WTC11 (cell line): ENCODE measurements around the gene RSAD1. TPM values are rescaled to one million over a fixed set of nuclear protein-coding genes. Genes with fewer than 3 reads are reported as not detected.

Experiments
- ATAC-seq: fragments of 200-7000 bp; cut with Tn5 transposase; 2 replicates; pipeline ENCODE4 v1.10.0; 2021; ENCODE audit warnings: mild to moderate bottlenecking, moderate library complexity
- CTCF ChIA-PET: fragments of 300-600 bp; sonication (Branson Sonifier 250); formaldehyde crosslinking; loops from one replicate; lab custom pipeline; 2021; ENCODE audit warnings: antibody characterized with exemption; lab: Charles Lee
- POLR2A ChIA-PET: fragments of 350-600 bp; sonication (Branson Sonifier 250); formaldehyde crosslinking; loops from one replicate; lab custom pipeline; 2021; ENCODE audit warnings: antibody characterized with exemption; lab: Charles Lee
- DNase-seq: peaks from one replicate; pipeline ENCODE4 v3.0.0; 2021; ENCODE audit warnings: low spot score
- H3K27ac Mint-ChIP-seq: 2 replicates; pipeline ENCODE4 v1.8.0; 2021; ENCODE audit warnings: mixed read lengths
- H3K27me3 Mint-ChIP-seq: 2 replicates; pipeline ENCODE4 v1.8.0; 2021; ENCODE audit warnings: low read depth, mild to moderate bottlenecking, moderate library complexity, mixed read lengths
- H3K36me3 Mint-ChIP-seq: 2 replicates; pipeline ENCODE4 v1.8.0; 2021; ENCODE audit warnings: mixed read lengths
- H3K4me1 Mint-ChIP-seq: 2 replicates; pipeline ENCODE4 v1.8.0; 2022; ENCODE audit warnings: mixed read lengths
- H3K4me3 Mint-ChIP-seq: 2 replicates; pipeline ENCODE4 v1.8.0; 2021; ENCODE audit warnings: mild to moderate bottlenecking, moderate library complexity, mixed read lengths
- H3K9me3 Mint-ChIP-seq: 2 replicates; pipeline ENCODE4 v1.8.0; 2021; ENCODE audit warnings: mixed read lengths
- ATF1 ChIP-seq: sonication (generic); formaldehyde crosslinking; IDR thresholded peaks from 2 replicates; pipeline ENCODE4 v1.8.1; 2023; ENCODE audit warnings: mild to moderate bottlenecking, moderate library complexity, missing genetic modification reagents
- EMX1 ChIP-seq: fragments of 250-450 bp; sonication (Bioruptor Pico); IDR thresholded peaks from 2 replicates; pipeline ENCODE4 v1.8.0; 2021; ENCODE audit warnings: mild to moderate bottlenecking
- FOXJ3 ChIP-seq: sonication (generic); formaldehyde crosslinking; IDR thresholded peaks from 2 replicates; pipeline ENCODE4 v1.9.0; 2021; ENCODE audit warnings: missing genetic modification reagents, mild to moderate bottlenecking, borderline replicate concordance
- FOXP1 ChIP-seq: sonication (generic); formaldehyde crosslinking; IDR thresholded peaks from 2 replicates; pipeline ENCODE4 v1.8.0; 2022; ENCODE audit warnings: missing genetic modification reagents, mild to moderate bottlenecking, moderate library complexity, borderline replicate concordance
- MYBL2 ChIP-seq: sonication (generic); formaldehyde crosslinking; IDR thresholded peaks from 2 replicates; pipeline ENCODE4 v1.8.1; 2023; ENCODE audit warnings: mild to moderate bottlenecking, moderate library complexity, missing genetic modification reagents
- NFATC4 ChIP-seq: fragments of 250-450 bp; sonication (Bioruptor Pico); IDR thresholded peaks from 2 replicates; pipeline ENCODE4 v1.9.0; 2021; ENCODE audit warnings: mild to moderate bottlenecking
- NFE2L1 ChIP-seq: sonication (generic); formaldehyde crosslinking; IDR thresholded peaks from 2 replicates; pipeline ENCODE4 v1.8.1; 2023; ENCODE audit warnings: missing genetic modification reagents
- NFYB ChIP-seq: sonication (generic); formaldehyde crosslinking; conservative IDR thresholded peaks from 2 replicates; pipeline ENCODE4 v1.8.0; 2022; ENCODE audit warnings: low read depth, missing genetic modification reagents
- NR3C1 ChIP-seq: sonication (generic); formaldehyde crosslinking; conservative IDR thresholded peaks from 2 replicates; pipeline ENCODE4 v1.8.1; 2023; ENCODE audit warnings: low read depth, mild to moderate bottlenecking, missing genetic modification reagents
- OVOL2 ChIP-seq: fragments of 250-450 bp; sonication (Bioruptor Pico); IDR thresholded peaks from 2 replicates; pipeline ENCODE4 v1.9.0; 2021; ENCODE audit warnings: mild to moderate bottlenecking, borderline replicate concordance
- PRRX2 ChIP-seq: fragments of 250-450 bp; sonication (Bioruptor Pico); IDR thresholded peaks from 2 replicates; pipeline ENCODE4 v1.8.0; 2021; ENCODE audit warnings: mild to moderate bottlenecking
- RELA ChIP-seq: sonication (generic); formaldehyde crosslinking; IDR thresholded peaks from 2 replicates; pipeline ENCODE4 v1.8.1; 2022; ENCODE audit warnings: missing genetic modification reagents, mild to moderate bottlenecking, borderline replicate concordance
- SMAD4 ChIP-seq: sonication (generic); formaldehyde crosslinking; IDR thresholded peaks from 2 replicates; pipeline ENCODE4 v1.8.0; 2022; ENCODE audit warnings: mild to moderate bottlenecking, missing genetic modification reagents
- SOX15 ChIP-seq: fragments of 250-450 bp; sonication (Bioruptor Pico); IDR thresholded peaks from 2 replicates; pipeline ENCODE4 v1.9.0; 2021; ENCODE audit warnings: mild to moderate bottlenecking
- TP53 ChIP-seq: sonication (generic); formaldehyde crosslinking; IDR thresholded peaks from 2 replicates; pipeline ENCODE4 v1.8.1; 2023; ENCODE audit warnings: mild to moderate bottlenecking, missing genetic modification reagents
- USF1 ChIP-seq: sonication (generic); formaldehyde crosslinking; IDR thresholded peaks from 2 replicates; pipeline ENCODE4 v1.8.0; 2022; ENCODE audit warnings: mild to moderate bottlenecking, missing genetic modification reagents
- ZNF416 ChIP-seq: fragments of 250-450 bp; sonication (Bioruptor Pico); IDR thresholded peaks from 2 replicates; pipeline ENCODE4 v1.9.0; 2021; ENCODE audit warnings: mild to moderate bottlenecking, inconsistent platforms
- total RNA-seq: library from RNA; stranded (reverse); gene quantifications from 3 replicates; pipeline ENCODE4 v1.2.3, GENCODE V29; 2021
- TF ChIP-seq, protein P1 (sequence below): sonication (generic); formaldehyde crosslinking; IDR thresholded peaks from 2 replicates; pipeline ENCODE4 v1.8.1; 2023; ENCODE audit warnings: mild to moderate bottlenecking, missing genetic modification reagents, moderate library complexity
- TF ChIP-seq, protein P2 (sequence below): fragments of 250-450 bp; sonication (Bioruptor Pico); IDR thresholded peaks from 2 replicates; pipeline ENCODE4 v1.9.0; 2021; ENCODE audit warnings: mild to moderate bottlenecking, borderline replicate concordance
- TF ChIP-seq, protein P3 (sequence below): sonication (generic); formaldehyde crosslinking; IDR thresholded peaks from 2 replicates; pipeline ENCODE4 v1.8.1; 2022; ENCODE audit warnings: mild to moderate bottlenecking, missing genetic modification reagents, moderate library complexity, borderline replicate concordance
- TF ChIP-seq, protein P4 (sequence below): sonication (generic); formaldehyde crosslinking; IDR thresholded peaks from 2 replicates; pipeline ENCODE4 v1.8.1; 2023; ENCODE audit warnings: mild to moderate bottlenecking, moderate library complexity, missing genetic modification reagents
- TF ChIP-seq, protein P5 (sequence below): sonication (generic); formaldehyde crosslinking; IDR thresholded peaks from 2 replicates; pipeline ENCODE4 v1.8.0; 2022; ENCODE audit warnings: mild to moderate bottlenecking, missing genetic modification reagents

The RSAD1 gene
- total RNA-seq, 1 experiment from 2014 or later = 35.1 TPM

- POLR2A ChIA-PET = no interaction called here
- no peak for ATAC-seq
Measured at GRCh38 chr17:50483266-50483665, 4.6 kb downstream of the RSAD1 start.

DNA sequence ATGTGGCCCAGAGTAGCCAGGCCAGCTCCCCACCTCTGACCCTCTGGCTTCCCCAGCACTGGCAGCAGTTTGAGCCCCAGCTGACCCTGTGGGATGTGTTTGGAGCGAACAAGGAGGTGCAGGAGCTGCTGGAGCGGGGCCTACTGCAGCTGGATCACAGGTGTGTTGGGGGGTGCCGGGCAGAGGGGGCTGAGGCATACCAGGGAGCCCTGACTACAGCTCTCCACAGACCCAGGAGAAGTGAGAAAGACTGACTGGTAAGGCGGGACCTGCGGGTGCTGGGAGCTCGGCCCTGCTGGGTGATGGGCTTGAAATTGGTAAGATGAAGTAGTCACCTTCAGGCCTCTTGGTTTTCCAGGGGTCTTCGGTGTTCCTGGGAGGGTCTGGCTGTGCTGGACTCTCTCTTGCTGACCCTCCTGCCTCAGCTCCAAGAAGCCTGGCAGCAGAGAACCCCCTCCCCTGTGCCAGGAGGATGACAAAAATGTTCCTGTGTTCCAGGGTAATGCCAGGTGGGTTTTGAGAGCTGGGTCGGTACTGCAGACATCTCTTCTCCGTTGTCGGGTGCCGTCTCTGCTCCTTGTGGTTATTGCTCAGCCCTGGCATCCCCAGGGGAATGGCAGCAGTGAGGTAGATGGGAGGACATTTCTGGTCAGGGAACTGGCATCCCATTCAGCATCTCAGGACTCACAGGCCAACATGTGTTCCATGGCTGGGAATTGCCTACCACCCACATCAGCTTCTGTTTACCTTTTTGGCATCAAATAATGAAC lies 5.9 kb downstream of the RSAD1 start:
- ATAC-seq = no peak
- peaks cover 3% of the 10 kb centered on the region for H3K4me1 Mint-ChIP-seq
- CTCF ChIA-PET = interaction anchor here (0.6 to 4.7 kb wide), 8 partner anchors 8 to 298 kb away, joined by 3 to 35 read pairs (median 5); no protein-coding TSS in a partner anchor
- no peak overlapping the region for H3K4me3 Mint-ChIP-seq
- no peaks in the 10 kb centered on the region for H3K27me3 Mint-ChIP-seq
- no peak overlapping the region for H3K27ac Mint-ChIP-seq
- H3K36me3 Mint-ChIP-seq = peaks cover 16% of the 10 kb centered on the region
- no peaks in the 10 kb centered on the region for H3K9me3 Mint-ChIP-seq
- POLR2A ChIA-PET = no interaction called here
- DNase-seq = no peak
- TF ChIP-seq NFYB (CRISPR knock-in tag) (no peak), ZNF416 (CRISPR knock-in tag) (no peak), NFATC4 (CRISPR knock-in tag) (no peak), MYBL2 (CRISPR knock-in tag) (no peak), TP53 (no peak), SMAD4 (CRISPR knock-in tag) (no peak), EMX1 (CRISPR knock-in tag) (no peak), SOX15 (CRISPR knock-in tag) (no peak), FOXP1 (CRISPR knock-in tag) (no peak)
- TF ChIP-seq, protein P1, sequence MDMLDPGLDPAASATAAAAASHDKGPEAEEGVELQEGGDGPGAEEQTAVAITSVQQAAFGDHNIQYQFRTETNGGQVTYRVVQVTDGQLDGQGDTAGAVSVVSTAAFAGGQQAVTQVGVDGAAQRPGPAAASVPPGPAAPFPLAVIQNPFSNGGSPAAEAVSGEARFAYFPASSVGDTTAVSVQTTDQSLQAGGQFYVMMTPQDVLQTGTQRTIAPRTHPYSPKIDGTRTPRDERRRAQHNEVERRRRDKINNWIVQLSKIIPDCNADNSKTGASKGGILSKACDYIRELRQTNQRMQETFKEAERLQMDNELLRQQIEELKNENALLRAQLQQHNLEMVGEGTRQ (CRISPR knock-in tag) = no peak
- TF ChIP-seq, protein P2, sequence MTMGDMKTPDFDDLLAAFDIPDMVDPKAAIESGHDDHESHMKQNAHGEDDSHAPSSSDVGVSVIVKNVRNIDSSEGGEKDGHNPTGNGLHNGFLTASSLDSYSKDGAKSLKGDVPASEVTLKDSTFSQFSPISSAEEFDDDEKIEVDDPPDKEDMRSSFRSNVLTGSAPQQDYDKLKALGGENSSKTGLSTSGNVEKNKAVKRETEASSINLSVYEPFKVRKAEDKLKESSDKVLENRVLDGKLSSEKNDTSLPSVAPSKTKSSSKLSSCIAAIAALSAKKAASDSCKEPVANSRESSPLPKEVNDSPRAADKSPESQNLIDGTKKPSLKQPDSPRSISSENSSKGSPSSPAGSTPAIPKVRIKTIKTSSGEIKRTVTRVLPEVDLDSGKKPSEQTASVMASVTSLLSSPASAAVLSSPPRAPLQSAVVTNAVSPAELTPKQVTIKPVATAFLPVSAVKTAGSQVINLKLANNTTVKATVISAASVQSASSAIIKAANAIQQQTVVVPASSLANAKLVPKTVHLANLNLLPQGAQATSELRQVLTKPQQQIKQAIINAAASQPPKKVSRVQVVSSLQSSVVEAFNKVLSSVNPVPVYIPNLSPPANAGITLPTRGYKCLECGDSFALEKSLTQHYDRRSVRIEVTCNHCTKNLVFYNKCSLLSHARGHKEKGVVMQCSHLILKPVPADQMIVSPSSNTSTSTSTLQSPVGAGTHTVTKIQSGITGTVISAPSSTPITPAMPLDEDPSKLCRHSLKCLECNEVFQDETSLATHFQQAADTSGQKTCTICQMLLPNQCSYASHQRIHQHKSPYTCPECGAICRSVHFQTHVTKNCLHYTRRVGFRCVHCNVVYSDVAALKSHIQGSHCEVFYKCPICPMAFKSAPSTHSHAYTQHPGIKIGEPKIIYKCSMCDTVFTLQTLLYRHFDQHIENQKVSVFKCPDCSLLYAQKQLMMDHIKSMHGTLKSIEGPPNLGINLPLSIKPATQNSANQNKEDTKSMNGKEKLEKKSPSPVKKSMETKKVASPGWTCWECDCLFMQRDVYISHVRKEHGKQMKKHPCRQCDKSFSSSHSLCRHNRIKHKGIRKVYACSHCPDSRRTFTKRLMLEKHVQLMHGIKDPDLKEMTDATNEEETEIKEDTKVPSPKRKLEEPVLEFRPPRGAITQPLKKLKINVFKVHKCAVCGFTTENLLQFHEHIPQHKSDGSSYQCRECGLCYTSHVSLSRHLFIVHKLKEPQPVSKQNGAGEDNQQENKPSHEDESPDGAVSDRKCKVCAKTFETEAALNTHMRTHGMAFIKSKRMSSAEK (CRISPR knock-in tag) = no peak
- TF ChIP-seq, protein P3, sequence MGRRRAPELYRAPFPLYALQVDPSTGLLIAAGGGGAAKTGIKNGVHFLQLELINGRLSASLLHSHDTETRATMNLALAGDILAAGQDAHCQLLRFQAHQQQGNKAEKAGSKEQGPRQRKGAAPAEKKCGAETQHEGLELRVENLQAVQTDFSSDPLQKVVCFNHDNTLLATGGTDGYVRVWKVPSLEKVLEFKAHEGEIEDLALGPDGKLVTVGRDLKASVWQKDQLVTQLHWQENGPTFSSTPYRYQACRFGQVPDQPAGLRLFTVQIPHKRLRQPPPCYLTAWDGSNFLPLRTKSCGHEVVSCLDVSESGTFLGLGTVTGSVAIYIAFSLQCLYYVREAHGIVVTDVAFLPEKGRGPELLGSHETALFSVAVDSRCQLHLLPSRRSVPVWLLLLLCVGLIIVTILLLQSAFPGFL (CRISPR knock-in tag) = no peak
- TF ChIP-seq, protein P4, sequence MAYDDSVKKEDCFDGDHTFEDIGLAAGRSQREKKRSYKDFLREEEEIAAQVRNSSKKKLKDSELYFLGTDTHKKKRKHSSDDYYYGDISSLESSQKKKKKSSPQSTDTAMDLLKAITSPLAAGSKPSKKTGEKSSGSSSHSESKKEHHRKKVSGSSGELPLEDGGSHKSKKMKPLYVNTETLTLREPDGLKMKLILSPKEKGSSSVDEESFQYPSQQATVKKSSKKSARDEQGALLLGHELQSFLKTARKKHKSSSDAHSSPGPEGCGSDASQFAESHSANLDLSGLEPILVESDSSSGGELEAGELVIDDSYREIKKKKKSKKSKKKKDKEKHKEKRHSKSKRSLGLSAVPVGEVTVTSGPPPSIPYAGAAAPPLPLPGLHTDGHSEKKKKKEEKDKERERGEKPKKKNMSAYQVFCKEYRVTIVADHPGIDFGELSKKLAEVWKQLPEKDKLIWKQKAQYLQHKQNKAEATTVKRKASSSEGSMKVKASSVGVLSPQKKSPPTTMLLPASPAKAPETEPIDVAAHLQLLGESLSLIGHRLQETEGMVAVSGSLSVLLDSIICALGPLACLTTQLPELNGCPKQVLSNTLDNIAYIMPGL = no peak

More at GRCh38 chr17:50483266-50483665, 4.6 kb downstream of the RSAD1 start:
- peaks cover 7% of the 10 kb centered on the region for H3K4me1 Mint-ChIP-seq
- peaks cover 2% of the 10 kb centered on the region for H3K27me3 Mint-ChIP-seq
- DNase-seq = no peak
- no peak overlapping the region for H3K27ac Mint-ChIP-seq
- CTCF ChIA-PET = interaction anchor here (0.6 to 4.7 kb wide), 12 partner anchors 12 to 368 kb away, joined by 3 to 35 read pairs (median 5); partner anchors contain the start of gene LRRC59
- TF ChIP-seq, protein P1 (CRISPR knock-in tag) = no peak
- TF ChIP-seq OVOL2 (CRISPR knock-in tag) (no peak), NFE2L1 (CRISPR knock-in tag) (no peak), ATF1 (CRISPR knock-in tag) (no peak), RELA (CRISPR knock-in tag) (no peak), USF1 (CRISPR knock-in tag) (no peak), FOXP1 (CRISPR knock-in tag) (no peak), SMAD4 (CRISPR knock-in tag) (no peak), FOXJ3 (CRISPR knock-in tag) (no peak), NR3C1 (CRISPR knock-in tag) (no peak), PRRX2 (no peak)
- TF ChIP-seq, protein P5, sequence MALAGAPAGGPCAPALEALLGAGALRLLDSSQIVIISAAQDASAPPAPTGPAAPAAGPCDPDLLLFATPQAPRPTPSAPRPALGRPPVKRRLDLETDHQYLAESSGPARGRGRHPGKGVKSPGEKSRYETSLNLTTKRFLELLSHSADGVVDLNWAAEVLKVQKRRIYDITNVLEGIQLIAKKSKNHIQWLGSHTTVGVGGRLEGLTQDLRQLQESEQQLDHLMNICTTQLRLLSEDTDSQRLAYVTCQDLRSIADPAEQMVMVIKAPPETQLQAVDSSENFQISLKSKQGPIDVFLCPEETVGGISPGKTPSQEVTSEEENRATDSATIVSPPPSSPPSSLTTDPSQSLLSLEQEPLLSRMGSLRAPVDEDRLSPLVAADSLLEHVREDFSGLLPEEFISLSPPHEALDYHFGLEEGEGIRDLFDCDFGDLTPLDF (CRISPR knock-in tag) = no peak
- H3K4me3 Mint-ChIP-seq = no peak overlapping the region
- H3K9me3 Mint-ChIP-seq = no peaks in the 10 kb centered on the region
- peaks cover 16% of the 10 kb centered on the region for H3K36me3 Mint-ChIP-seq
